Activated B cell treated with CpG ODN at 0.5 μM for 24 hours (primary cell): ENCODE data around the gene PLCXD1. TPM values are rescaled to one million over a fixed set of nuclear protein-coding genes. Genes with fewer than 3 reads are reported as not detected.

Source experiments
- ATAC-seq: fragments of 200-7000 bp; cut with Tn5 transposase; one replicate; pipeline ENCODE4 v1.10.0; 2021; ENCODE audit warnings: low read depth, mild to moderate bottlenecking, moderate library complexity
- CTCF ChIA-PET: fragments of 350-600 bp; sonication (Branson Sonifier 250); formaldehyde crosslinking; loops from one replicate; lab custom pipeline; 2021; ENCODE audit warnings: antibody characterized with exemption; lab: Charles Lee
- POLR2A ChIA-PET: fragments of 350-600 bp; sonication (Branson Sonifier 250); formaldehyde crosslinking; loops from one replicate; lab custom pipeline; 2021; ENCODE audit warnings: antibody characterized with exemption; lab: Charles Lee
- DNase-seq: peaks from one replicate; pipeline ENCODE4 v3.0.0; 2022
- H3K27ac Mint-ChIP-seq: one replicate; pipeline ENCODE4 v1.8.0; 2020; ENCODE audit warnings: mixed read lengths
- H3K27me3 Mint-ChIP-seq: one replicate; pipeline ENCODE4 v1.8.0; 2021; ENCODE audit warnings: mixed read lengths
- H3K36me3 Mint-ChIP-seq: one replicate; pipeline ENCODE4 v1.8.0; 2021; ENCODE audit warnings: low read depth, mixed read lengths
- H3K4me1 Mint-ChIP-seq: one replicate; pipeline ENCODE4 v1.8.0; 2021; ENCODE audit warnings: mixed read lengths
- H3K4me3 Mint-ChIP-seq: one replicate; pipeline ENCODE4 v1.8.0; 2020; ENCODE audit warnings: mild to moderate bottlenecking, mixed read lengths
- H3K9me3 Mint-ChIP-seq: one replicate; pipeline ENCODE4 v1.8.0; 2020; ENCODE audit warnings: mixed read lengths
- intact Hi-C: fragments of 100-400 bp; cut with micrococcal nuclease; formaldehyde crosslinking; loops from one replicate; pipeline ENCODE4 v1.15.1; 2024
- total RNA-seq: library from RNA; stranded (reverse); gene quantifications from 2 replicates; pipeline ENCODE4 v1.2.3, GENCODE V29; 2022
- TF ChIP-seq, protein P1 (sequence below): fragments of 200-600 bp; IDR thresholded peaks from one replicate; pipeline ENCODE4 v1.8.0; 2022; ENCODE audit warnings: antibody characterized with exemption, mild to moderate bottlenecking

PLCXD1 gene
- total RNA-seq, 1 donor from 2014 or later = 23.8 TPM

DNA sequence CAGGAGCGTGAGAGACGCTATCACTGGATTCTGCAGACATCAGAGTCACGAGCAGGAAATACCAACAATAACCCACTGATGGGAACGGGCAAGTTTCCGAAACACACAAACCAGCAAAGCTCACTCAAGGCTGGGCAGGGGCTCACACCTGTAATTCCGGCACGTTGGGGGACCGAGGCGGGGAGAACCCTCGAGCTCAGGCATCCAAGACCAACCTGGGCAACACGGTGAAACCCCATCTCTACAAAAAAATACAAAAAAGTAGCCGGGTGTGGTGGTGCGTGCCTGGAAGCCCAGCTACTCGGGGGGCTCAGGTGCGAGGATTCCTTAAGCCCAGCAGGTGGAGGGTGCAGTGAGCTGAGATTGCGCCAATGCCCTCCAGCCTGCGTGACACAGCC, 54.6 kb downstream of the PLCXD1 start:
- peaks cover 4% of the 10 kb centered on the region for H3K4me1 Mint-ChIP-seq
- H3K27ac Mint-ChIP-seq = no peak overlapping the region
- intact Hi-C loops = no loop called here
- no peaks in the 10 kb centered on the region for H3K27me3 Mint-ChIP-seq
- ChIA-PET CTCF (no interaction called here), POLR2A (no interaction called here)
- no peaks in the 10 kb centered on the region for H3K9me3 Mint-ChIP-seq
- DNase-seq (no peak), ATAC-seq (no peak)
- TF ChIP-seq, protein P1, sequence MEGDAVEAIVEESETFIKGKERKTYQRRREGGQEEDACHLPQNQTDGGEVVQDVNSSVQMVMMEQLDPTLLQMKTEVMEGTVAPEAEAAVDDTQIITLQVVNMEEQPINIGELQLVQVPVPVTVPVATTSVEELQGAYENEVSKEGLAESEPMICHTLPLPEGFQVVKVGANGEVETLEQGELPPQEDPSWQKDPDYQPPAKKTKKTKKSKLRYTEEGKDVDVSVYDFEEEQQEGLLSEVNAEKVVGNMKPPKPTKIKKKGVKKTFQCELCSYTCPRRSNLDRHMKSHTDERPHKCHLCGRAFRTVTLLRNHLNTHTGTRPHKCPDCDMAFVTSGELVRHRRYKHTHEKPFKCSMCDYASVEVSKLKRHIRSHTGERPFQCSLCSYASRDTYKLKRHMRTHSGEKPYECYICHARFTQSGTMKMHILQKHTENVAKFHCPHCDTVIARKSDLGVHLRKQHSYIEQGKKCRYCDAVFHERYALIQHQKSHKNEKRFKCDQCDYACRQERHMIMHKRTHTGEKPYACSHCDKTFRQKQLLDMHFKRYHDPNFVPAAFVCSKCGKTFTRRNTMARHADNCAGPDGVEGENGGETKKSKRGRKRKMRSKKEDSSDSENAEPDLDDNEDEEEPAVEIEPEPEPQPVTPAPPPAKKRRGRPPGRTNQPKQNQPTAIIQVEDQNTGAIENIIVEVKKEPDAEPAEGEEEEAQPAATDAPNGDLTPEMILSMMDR = no peak
- peaks cover 31% of the 10 kb centered on the region for H3K36me3 Mint-ChIP-seq
- no peak overlapping the region for H3K4me3 Mint-ChIP-seq

DNA sequence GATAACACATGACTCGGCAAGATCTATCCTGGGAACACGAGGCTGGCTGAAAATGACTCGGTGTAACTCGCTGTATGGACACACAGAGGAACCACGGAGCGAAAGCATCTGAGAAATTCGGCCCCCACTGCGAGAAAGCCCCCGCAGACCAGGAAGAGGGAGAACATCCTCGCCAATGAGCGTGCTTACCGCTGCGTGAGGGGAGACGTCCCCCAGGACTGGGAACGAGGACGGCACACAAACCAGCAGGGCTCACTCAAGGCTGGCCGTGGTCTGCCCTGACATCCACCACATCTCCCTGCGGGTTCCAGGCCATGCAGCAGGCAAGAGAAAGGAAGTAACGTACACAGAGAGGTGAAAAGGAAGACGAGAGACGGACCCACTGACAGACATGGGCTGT, 55.0 kb downstream of the PLCXD1 start:
- CTCF ChIA-PET = no interaction called here
- ATAC-seq (no peak), DNase-seq (no peak)
- H3K4me1 Mint-ChIP-seq = peaks cover 4% of the 10 kb centered on the region
- POLR2A ChIA-PET = no interaction called here
- no peak overlapping the region for H3K27ac Mint-ChIP-seq
- peaks cover 33% of the 10 kb centered on the region for H3K36me3 Mint-ChIP-seq
- no peak overlapping the region for H3K4me3 Mint-ChIP-seq
- TF ChIP-seq, protein P1 = no peak
- H3K27me3 Mint-ChIP-seq = no peaks in the 10 kb centered on the region
- no peaks in the 10 kb centered on the region for H3K9me3 Mint-ChIP-seq
- intact Hi-C loops = no loop called here

DNA sequence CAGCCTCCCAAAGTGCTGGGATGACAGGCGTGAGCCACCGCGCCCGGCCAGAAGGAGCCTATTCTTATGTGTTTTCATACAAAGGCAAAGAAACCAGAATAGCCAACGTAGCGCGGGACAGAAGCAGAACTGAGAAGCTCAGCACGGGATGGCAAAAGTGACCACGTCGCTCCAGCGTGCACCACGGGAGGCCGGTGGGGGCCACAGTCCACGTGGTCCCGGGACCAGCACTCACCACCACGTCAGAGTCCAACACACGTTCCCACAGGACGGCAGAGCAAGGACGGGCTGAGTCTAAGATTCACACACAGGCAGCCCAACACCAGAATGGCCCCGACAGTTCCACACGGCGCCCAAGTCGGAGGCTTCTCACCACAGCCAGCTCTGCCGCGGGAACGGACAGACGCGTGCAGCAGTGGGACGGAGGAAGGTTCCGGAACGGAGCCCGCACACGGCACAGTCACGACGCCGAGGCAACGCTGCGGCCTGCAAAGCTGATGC, 56.2 kb downstream of the PLCXD1 start:
- DNase-seq (no peak), ATAC-seq (no peak)
- Mint-ChIP-seq H3K9me3 (no peaks in the 10 kb centered on the region), H3K27me3 (no peaks in the 10 kb centered on the region), H3K27ac (no peak overlapping the region), H3K36me3 (peaks cover 37% of the 10 kb centered on the region), H3K4me3 (no peak overlapping the region), H3K4me1 (no peaks in the 10 kb centered on the region)
- intact Hi-C loops = no loop called here
- POLR2A ChIA-PET = no interaction called here
- CTCF ChIA-PET = no interaction called here
- TF ChIP-seq, protein P1 = no peak

DNA sequence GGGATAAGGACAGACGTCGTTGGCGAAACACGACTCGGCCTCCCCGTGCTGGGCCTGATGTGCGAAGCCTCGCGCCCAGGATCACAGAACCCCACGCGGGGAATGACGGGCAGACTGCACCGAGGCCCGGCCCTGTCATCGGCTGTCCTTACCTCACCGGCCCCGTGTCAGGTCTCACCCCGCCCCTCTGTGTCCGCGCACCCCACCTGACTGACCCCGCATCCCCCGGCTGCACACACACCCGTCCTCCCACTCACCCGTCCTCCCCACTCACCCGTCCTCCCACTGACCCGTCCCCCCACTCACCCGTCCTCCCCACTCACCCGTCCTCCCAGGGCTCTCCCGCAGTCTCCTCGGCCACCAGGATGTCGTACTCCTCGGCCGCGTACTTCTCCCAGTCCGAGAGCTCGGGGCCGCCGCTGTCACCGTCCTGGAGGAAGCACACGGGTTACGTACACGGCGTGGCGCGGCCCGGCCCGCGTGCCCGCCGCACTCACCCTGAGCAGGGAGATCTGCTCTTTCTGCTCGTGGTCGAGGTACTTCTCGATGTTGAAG, 57.2 kb downstream of the PLCXD1 start:
- Mint-ChIP-seq H3K27ac (no peak overlapping the region), H3K36me3 (peaks cover 37% of the 10 kb centered on the region), H3K9me3 (no peaks in the 10 kb centered on the region), H3K4me3 (no peak overlapping the region), H3K27me3 (no peaks in the 10 kb centered on the region), H3K4me1 (no peaks in the 10 kb centered on the region)
- ChIA-PET POLR2A (no interaction called here), CTCF (no interaction called here)
- intact Hi-C loops = no loop called here
- TF ChIP-seq, protein P1 = no peak
- DNase-seq (no peak), ATAC-seq (no peak)

DNA sequence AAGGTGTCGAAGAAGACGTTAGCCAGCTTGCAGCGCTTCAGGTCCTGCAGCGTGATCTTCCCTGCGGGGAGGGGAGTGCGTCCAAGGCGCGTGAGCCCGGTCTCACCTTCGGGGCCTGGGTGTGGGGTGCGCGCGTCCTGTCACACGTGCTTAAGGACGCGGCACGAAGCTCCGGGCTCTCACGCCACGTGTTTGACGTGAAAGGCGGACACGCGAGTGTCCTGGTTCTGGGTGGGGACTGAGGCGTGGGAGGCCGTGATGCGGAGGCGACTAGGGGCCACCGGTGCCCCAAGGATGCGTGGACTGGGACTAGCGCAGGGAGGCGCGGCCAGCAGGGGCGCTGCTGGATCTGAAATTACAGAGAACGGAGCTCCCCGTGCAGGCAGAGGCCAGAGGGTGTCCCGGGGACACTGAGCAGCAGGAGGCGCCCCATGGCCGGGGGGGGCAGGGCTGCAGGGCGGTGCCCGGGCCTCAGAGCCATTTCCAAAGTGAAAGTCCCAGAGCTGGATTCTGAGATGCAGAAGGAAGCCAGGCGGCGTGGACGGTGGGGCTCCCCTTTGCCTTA, 57.7 kb downstream of the PLCXD1 start:
- CTCF ChIA-PET = no interaction called here
- no peak overlapping the region for H3K27ac Mint-ChIP-seq
- TF ChIP-seq, protein P1 = no peak

More for the DNA sequence above, 57.7 kb downstream of the PLCXD1 start:
- Mint-ChIP-seq H3K9me3 (no peaks in the 10 kb centered on the region), H3K4me1 (no peaks in the 10 kb centered on the region), H3K4me3 (no peak overlapping the region), H3K36me3 (peaks cover 37% of the 10 kb centered on the region), H3K27me3 (no peaks in the 10 kb centered on the region)
- ATAC-seq = no peak
- intact Hi-C loops = no loop called here
- DNase-seq = no peak
- POLR2A ChIA-PET = no interaction called here
